SU-DHL-6 (cell line): ENCODE results near the gene CLNK.
A peak's percentile ranks its signal among the peaks of the same experiment; 100 is the strongest.

Experiments used
- H2AFZ ChIP-seq: fragments of 200-600 bp; sonication (generic); 2 replicates; pipeline ENCODE4 v1.6.1; 2014; ENCODE audit warnings: low read depth, mild to moderate bottlenecking, moderate library complexity, mixed read lengths, antibody characterized with exemption, low read length; ENCODE audit not compliant: severe bottlenecking
- H3F3A ChIP-seq: fragments of 200-600 bp; shearing (Covaris generic); 2 replicates; pipeline ENCODE4 v1.6.0; 2016; ENCODE audit warnings: antibody characterized with exemption, mild to moderate bottlenecking; ENCODE audit not compliant: insufficient read depth
- H3K27ac ChIP-seq: fragments of 200-600 bp; sonication (generic); 2 replicates; pipeline ENCODE4 v1.5.1; 2016; ENCODE audit warnings: low read depth, mild to moderate bottlenecking, low read length, moderate library complexity, mixed read lengths
- H3K27me3 ChIP-seq: fragments of 200-600 bp; sonication (generic), shearing (Covaris generic); 2 replicates; pipeline ENCODE4 v1.6.0; 2014; ENCODE audit warnings: mild to moderate bottlenecking, low read length
- H3K36me3 ChIP-seq: fragments of 200-600 bp; sonication (generic); 2 replicates; pipeline ENCODE4 v1.6.1; 2014; ENCODE audit warnings: mild to moderate bottlenecking, low read length, mixed read lengths
- H3K4me2 ChIP-seq: fragments of 300-600, 200-600 bp; shearing (Covaris generic), sonication (generic); 2 replicates; pipeline ENCODE4 v1.6.0; 2014; ENCODE audit warnings: low read length, low read depth, mild to moderate bottlenecking; ENCODE audit not compliant: poor library complexity, severe bottlenecking
- H3K4me3 ChIP-seq: fragments of 200-600 bp; sonication (generic); 2 replicates; pipeline ENCODE4 v1.5.1; 2014; ENCODE audit warnings: antibody characterized with exemption, low read length, mild to moderate bottlenecking, mixed read lengths; ENCODE audit not compliant: insufficient read depth, poor library complexity, severe bottlenecking
- H3K79me2 ChIP-seq: fragments of 200-600 bp; sonication (generic); 2 replicates; pipeline ENCODE4 v1.6.1; 2014; ENCODE audit warnings: mild to moderate bottlenecking, low read length, moderate library complexity; ENCODE audit not compliant: insufficient read depth
- H3K9ac ChIP-seq: fragments of 200-600 bp; sonication (generic); 2 replicates; pipeline ENCODE4 v1.7.0; 2014; ENCODE audit warnings: mild to moderate bottlenecking, low read length
- H3K9me2 ChIP-seq: fragments of 200-600 bp; sonication (generic); replicated peaks from 2 replicates; pipeline ENCODE4 v1.6.1; 2014; ENCODE audit warnings: low read length; ENCODE audit not compliant: insufficient read depth
- H3K9me3 ChIP-seq: fragments of 200-600 bp; sonication (generic); 2 replicates; pipeline ENCODE4 v1.6.1; 2014; ENCODE audit warnings: low read length, mixed read lengths; ENCODE audit not compliant: insufficient read depth
- H4K20me1 ChIP-seq: fragments of 200-600 bp; sonication (generic); 2 replicates; pipeline ENCODE4 v1.6.1; 2014; ENCODE audit warnings: low read depth, mild to moderate bottlenecking, antibody characterized with exemption, low read length, moderate library complexity, mixed read lengths
- EZH2phosphoT487 ChIP-seq: fragments of 200-600 bp; sonication (generic), shearing (Covaris generic); conservative IDR thresholded peaks from 2 replicates; pipeline ENCODE4 v1.6.1; 2018; ENCODE audit warnings: mild to moderate bottlenecking, antibody characterized with exemption, low read length, moderate library complexity, mixed read lengths
- TF ChIP-seq, protein P1 (sequence below): fragments of 200-600 bp; sonication (generic); IDR thresholded peaks from one replicate; pipeline ENCODE4 v1.5.1; 2017; ENCODE audit warnings: antibody characterized with exemption, mild to moderate bottlenecking, low read length, moderate library complexity; ENCODE audit not compliant: insufficient read depth, poor library complexity, severe bottlenecking

Gene CLNK

GRCh38 chr4:10456260-10456594 lies 228.3 kb downstream of the CLNK start:
- Histone ChIP-seq H3K27me3 (no peaks in the 10 kb centered on the region), H3K9ac (peak overlapping the region; percentile 47)

GRCh38 chr4:10455133-10455532 lies 229.4 kb downstream of the CLNK start:
- Histone ChIP-seq H3K27ac (no peak overlapping the region), H3K9ac (no peak overlapping the region), H3K4me3 (no peak overlapping the region), H3K9me3 (no peaks in the 10 kb centered on the region), H3K36me3 (no peaks in the 10 kb centered on the region), H3K27me3 (no peaks in the 10 kb centered on the region), H3K4me2 (no peak overlapping the region), H4K20me1 (no peaks in the 10 kb centered on the region), H3F3A (no peaks in the 10 kb centered on the region), H2AFZ (no peak overlapping the region), H3K9me2 (no peaks in the 10 kb centered on the region), H3K79me2 (no peaks in the 10 kb centered on the region)
- TF ChIP-seq, protein P1, sequence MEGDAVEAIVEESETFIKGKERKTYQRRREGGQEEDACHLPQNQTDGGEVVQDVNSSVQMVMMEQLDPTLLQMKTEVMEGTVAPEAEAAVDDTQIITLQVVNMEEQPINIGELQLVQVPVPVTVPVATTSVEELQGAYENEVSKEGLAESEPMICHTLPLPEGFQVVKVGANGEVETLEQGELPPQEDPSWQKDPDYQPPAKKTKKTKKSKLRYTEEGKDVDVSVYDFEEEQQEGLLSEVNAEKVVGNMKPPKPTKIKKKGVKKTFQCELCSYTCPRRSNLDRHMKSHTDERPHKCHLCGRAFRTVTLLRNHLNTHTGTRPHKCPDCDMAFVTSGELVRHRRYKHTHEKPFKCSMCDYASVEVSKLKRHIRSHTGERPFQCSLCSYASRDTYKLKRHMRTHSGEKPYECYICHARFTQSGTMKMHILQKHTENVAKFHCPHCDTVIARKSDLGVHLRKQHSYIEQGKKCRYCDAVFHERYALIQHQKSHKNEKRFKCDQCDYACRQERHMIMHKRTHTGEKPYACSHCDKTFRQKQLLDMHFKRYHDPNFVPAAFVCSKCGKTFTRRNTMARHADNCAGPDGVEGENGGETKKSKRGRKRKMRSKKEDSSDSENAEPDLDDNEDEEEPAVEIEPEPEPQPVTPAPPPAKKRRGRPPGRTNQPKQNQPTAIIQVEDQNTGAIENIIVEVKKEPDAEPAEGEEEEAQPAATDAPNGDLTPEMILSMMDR: no peak
- no peak for TF ChIP-seq EZH2phosphoT487

More at GRCh38 chr4:10456260-10456594, 228.3 kb downstream of the CLNK start:
- Histone ChIP-seq H3F3A (no peaks in the 10 kb centered on the region), H4K20me1 (no peaks in the 10 kb centered on the region), H2AFZ (no peak overlapping the region), H3K9me2 (no peaks in the 10 kb centered on the region), H3K79me2 (no peaks in the 10 kb centered on the region), H3K9me3 (no peaks in the 10 kb centered on the region), H3K36me3 (no peaks in the 10 kb centered on the region), H3K27ac (no peak overlapping the region), H3K4me3 (peak overlapping the region; percentile 42), H3K4me2 (peak overlapping the region; percentile 54)
- TF ChIP-seq, protein P1: no peak
- no peak for TF ChIP-seq EZH2phosphoT487

DNA sequence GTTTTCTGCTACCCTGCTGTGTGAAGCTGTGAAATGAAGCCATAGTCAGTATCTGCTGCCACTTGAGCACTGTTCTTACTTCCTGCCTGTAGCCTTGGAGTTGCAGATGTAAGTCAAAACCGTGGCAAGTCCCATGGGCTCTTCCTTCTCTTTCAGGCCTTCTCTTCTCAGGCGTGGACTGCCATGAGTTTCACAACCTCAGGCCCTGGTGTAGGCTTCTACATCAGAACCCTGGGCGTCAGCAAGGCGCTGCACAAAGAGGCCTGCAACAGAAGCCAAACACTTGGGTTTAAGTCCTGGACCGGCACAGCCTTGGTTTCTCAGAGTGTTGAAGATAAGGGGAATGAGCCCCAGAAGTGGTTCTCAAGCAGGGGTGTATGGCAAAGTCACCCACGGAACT lies 229.8 kb downstream of the CLNK start:
- Histone ChIP-seq H3K9ac (no peak overlapping the region), H3K27ac (no peak overlapping the region), H3K4me3 (no peak overlapping the region), H4K20me1 (no peaks in the 10 kb centered on the region), H3K79me2 (no peaks in the 10 kb centered on the region), H3K4me2 (no peak overlapping the region), H3F3A (no peaks in the 10 kb centered on the region), H2AFZ (no peak overlapping the region), H3K9me3 (no peaks in the 10 kb centered on the region), H3K36me3 (no peaks in the 10 kb centered on the region), H3K9me2 (no peaks in the 10 kb centered on the region), H3K27me3 (no peaks in the 10 kb centered on the region)
- TF ChIP-seq EZH2phosphoT487: no peak
- TF ChIP-seq, protein P1: no peak
